OCI-LY7 (cell line): Measurements from ENCODE around the gene RAB10. TPM values are rescaled to one million over a fixed set of nuclear protein-coding genes. Genes with fewer than 3 reads are reported as not detected.

Experiments
- BruUV-seq: library from RNA; stranded (reverse); fragments of 400-500 nt; replicated peaks from 2 replicates; lab custom pipeline; 2021; lab: Mats Ljungman, UMichigan
- CTCF ChIA-PET: fragments of 300-600 bp; sonication (Branson Sonifier 250); formaldehyde crosslinking; loops from one replicate; lab custom pipeline; 2022; ENCODE audit warnings: antibody characterized with exemption; ENCODE audit not compliant: unreplicated experiment; lab: Charles Lee
- POLR2A ChIA-PET: fragments of 300-600 bp; sonication (Branson Sonifier 250); formaldehyde crosslinking; loops from one replicate; lab custom pipeline; 2022; ENCODE audit warnings: antibody characterized with exemption; lab: Charles Lee
- DNase-seq: peaks from one replicate; pipeline ENCODE4 v3.0.0-alpha.2; 2015; ENCODE audit warnings: low spot score
- H2AFZ ChIP-seq: fragments of 200-600 bp; sonication (generic), shearing (Covaris generic); 2 replicates; pipeline ENCODE4 v1.6.1; 2014; ENCODE audit warnings: mild to moderate bottlenecking, antibody characterized with exemption, low read length, moderate library complexity
- H3K27ac ChIP-seq: fragments of 200-600 bp; sonication (generic); 2 replicates; pipeline ENCODE4 v1.5.1; 2014; ENCODE audit warnings: mixed run types, low read depth, mild to moderate bottlenecking, moderate library complexity, low read length, inconsistent platforms; ENCODE audit not compliant: poor library complexity, severe bottlenecking
- H3K36me3 ChIP-seq: fragments of 200-600 bp; sonication (generic); 2 replicates; pipeline ENCODE4 v1.6.1; 2014; ENCODE audit warnings: mild to moderate bottlenecking, antibody characterized with exemption, low read length, moderate library complexity, mixed read lengths; ENCODE audit not compliant: insufficient read depth
- H3K4me1 ChIP-seq: fragments of 200-600 bp; sonication (generic); 2 replicates; pipeline ENCODE4 v1.5.1; 2014; ENCODE audit warnings: mild to moderate bottlenecking, low read length; ENCODE audit not compliant: insufficient read depth, poor library complexity, severe bottlenecking
- H3K4me2 ChIP-seq: fragments of 200-600 bp; sonication (generic); 2 replicates; pipeline ENCODE4 v1.6.1; 2014; ENCODE audit warnings: mild to moderate bottlenecking, low read length
- H3K4me3 ChIP-seq: fragments of 200-600 bp; sonication (generic); 2 replicates; pipeline ENCODE4 v1.5.1; 2014; ENCODE audit warnings: mild to moderate bottlenecking, low read depth, low read length; ENCODE audit not compliant: poor library complexity, severe bottlenecking
- H3K79me2 ChIP-seq: fragments of 200-600 bp; sonication (generic); 2 replicates; pipeline ENCODE4 v1.6.1; 2016; ENCODE audit warnings: low read depth, mild to moderate bottlenecking, low read length, moderate library complexity, mixed read lengths; ENCODE audit not compliant: insufficient read depth
- H3K9me2 ChIP-seq: fragments of 200-600 bp; sonication (generic); 2 replicates; pipeline ENCODE4 v1.6.1; 2016; ENCODE audit warnings: mild to moderate bottlenecking, low read length, mixed read lengths; ENCODE audit not compliant: insufficient read depth
- H3K9me3 ChIP-seq: fragments of 200-600 bp; sonication (generic); 2 replicates; pipeline ENCODE4 v1.6.1; 2014; ENCODE audit warnings: mild to moderate bottlenecking, mixed run types, low read length, mixed read lengths
- H4K20me1 ChIP-seq: fragments of 200-600 bp; sonication (generic); 2 replicates; pipeline ENCODE4 v1.6.1; 2014; ENCODE audit warnings: mild to moderate bottlenecking, antibody characterized with exemption, low read length, moderate library complexity, mixed read lengths; ENCODE audit not compliant: insufficient read depth
- CTCF ChIP-seq: fragments of 200-600 bp; sonication (generic); conservative IDR thresholded peaks from 2 replicates; pipeline ENCODE4 v1.5.1; 2014; ENCODE audit warnings: mild to moderate bottlenecking, antibody characterized with exemption, low read length, moderate library complexity, mixed read lengths
- EZH2phosphoT487 ChIP-seq: fragments of 200-600 bp; sonication (generic); IDR thresholded peaks from 2 replicates; pipeline ENCODE4 v1.6.1; 2018; ENCODE audit warnings: low read depth, borderline replicate concordance, mild to moderate bottlenecking, mixed run types, antibody characterized with exemption, low read length, moderate library complexity, mixed read lengths
- intact Hi-C: fragments of 100-400 bp; cut with micrococcal nuclease; formaldehyde crosslinking; loops from one replicate; pipeline ENCODE4 v1.10.0; 2022; ENCODE audit not compliant: unreplicated experiment
- total RNA-seq, 2 experiments: library from RNA; depleted of rRNA in 1 of 2; stranded (reverse); fragments of >200 nt in 1 of 2; shearing (Covaris generic) in 1 of 2; gene quantifications; 2 replicates each; pipeline ENCODE4 v1.2.3, GENCODE V29; 2014 to 2022

The RAB10 gene
- total RNA-seq, 2 experiments from 2014 or later = 58.3 to 96.7 TPM

- no peak for DNase-seq
- ChIA-PET POLR2A (interaction anchor here (0.6 to 1.2 kb wide), 4 partner anchors 9 to 238 kb away, joined by 3 to 10 read pairs (median 4); no protein-coding TSS in a partner anchor), CTCF (no interaction called here)
- H3K9me3 ChIP-seq = no peaks in the 10 kb centered on the region
- peaks cover 94% of the 10 kb centered on the region for H3K79me2 ChIP-seq
- peaks cover 11% of the 10 kb centered on the region; the same call in 1 of the 2 replicates for H4K20me1 ChIP-seq
- no peak overlapping the region for H2AFZ ChIP-seq
- no peak overlapping the region for H3K27ac ChIP-seq
- H3K36me3 ChIP-seq = peaks cover 44% of the 10 kb centered on the region
- H3K4me3 ChIP-seq = no peak overlapping the region
- BruUV-seq = no TSS peak
- intact Hi-C loops = no loop called here
- no peaks in the 10 kb centered on the region for H3K4me1 ChIP-seq
- H3K9me2 ChIP-seq = no peaks in the 10 kb centered on the region
- TF ChIP-seq CTCF (no peak), EZH2phosphoT487 (no peak)
- no peak overlapping the region for H3K4me2 ChIP-seq
These were observed 27.7 kb downstream of the RAB10 start for GRCh38 chr2:26061539-26061938.

GRCh38 chr2:26064846-26065245 is 31.0 kb downstream of the RAB10 start:
- intact Hi-C loops = no loop called here
- no TSS peak for BruUV-seq
- Histone ChIP-seq H3K9me3 (no peaks in the 10 kb centered on the region), H3K36me3 (peaks cover 37% of the 10 kb centered on the region), H4K20me1 (peaks cover 12% of the 10 kb centered on the region; the same call in 1 of the 2 replicates), H3K27ac (no peak overlapping the region), H3K9me2 (no peaks in the 10 kb centered on the region), H3K4me2 (no peak overlapping the region), H3K4me3 (no peak overlapping the region), H3K79me2 (peaks cover 92% of the 10 kb centered on the region), H2AFZ (no peak overlapping the region), H3K4me1 (peaks cover 25% of the 10 kb centered on the region)
- TF ChIP-seq EZH2phosphoT487 (no peak), CTCF (no peak)
- ChIA-PET POLR2A (interaction anchor here (1.7 kb wide), 1 partner anchor 29 kb away, joined by 4 read pairs; no protein-coding TSS in a partner anchor), CTCF (no interaction called here)
- DNase-seq = no peak

- intact Hi-C loops = no loop called here
- CTCF ChIA-PET = no interaction called here
- peak overlapping the region; percentile 51 for H3K27ac ChIP-seq
These were observed 33.5 kb downstream of the RAB10 start for GRCh38 chr2:26067186-26067974.

More at GRCh38 chr2:26067186-26067974, 33.5 kb downstream of the RAB10 start:
- H4K20me1 ChIP-seq = peaks cover 12% of the 10 kb centered on the region; the same call in 1 of the 2 replicates
- H3K4me3 ChIP-seq = no peak overlapping the region
- DNase-seq = no peak
- peaks cover 31% of the 10 kb centered on the region for H3K36me3 ChIP-seq
- no peak for TF ChIP-seq CTCF
- no peak for TF ChIP-seq EZH2phosphoT487
- BruUV-seq = no TSS peak
- POLR2A ChIA-PET = no interaction called here
- no peak overlapping the region for H2AFZ ChIP-seq
- peaks cover 93% of the 10 kb centered on the region for H3K79me2 ChIP-seq
- H3K4me1 ChIP-seq = peaks cover 28% of the 10 kb centered on the region
- no peaks in the 10 kb centered on the region for H3K9me2 ChIP-seq
- H3K4me2 ChIP-seq = peak overlapping the region; percentile 58
- no peaks in the 10 kb centered on the region; the same call in 1 of the 2 replicates for H3K9me3 ChIP-seq
